Erythroblast (primary cell): ENCODE data around the gene RAD21L1.

Experiments used
- GATA1 ChIP-seq: IDR thresholded peaks from 2 replicates; pipeline ENCODE4 v1.6.1; 2011; ENCODE audit warnings: low read depth, mild to moderate bottlenecking, control low read depth, low read length, moderate library complexity
- POLR2A ChIP-seq: IDR thresholded peaks from 2 replicates; pipeline ENCODE4 v1.6.1; 2011; ENCODE audit warnings: mild to moderate bottlenecking, low read length

DNA sequence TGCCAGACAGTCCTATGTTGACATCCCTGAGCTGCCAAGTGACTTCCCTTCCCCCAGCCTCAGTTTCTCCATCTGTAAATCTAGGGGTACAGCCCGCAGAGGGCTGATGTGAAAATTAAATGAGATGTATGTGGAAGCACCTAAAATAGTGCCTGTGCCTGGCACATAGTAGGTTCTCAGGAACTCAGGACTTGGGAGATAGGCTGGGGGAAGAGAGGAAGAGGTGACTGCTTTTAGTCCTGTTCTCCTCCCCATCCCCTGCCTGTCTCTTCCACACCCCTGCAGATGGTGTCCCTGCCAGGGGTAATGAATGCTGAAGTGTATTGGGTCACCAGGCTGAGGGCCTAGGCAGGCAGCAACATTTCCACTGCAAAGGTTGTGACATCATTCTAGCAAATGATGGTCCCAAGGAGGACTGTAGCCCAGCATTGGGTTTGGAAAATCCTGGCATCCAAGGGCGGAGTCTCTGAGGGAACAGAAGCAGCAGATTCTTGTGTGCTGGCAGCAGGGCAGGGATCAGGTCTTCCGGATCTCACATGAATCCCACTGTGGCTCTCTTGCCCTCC, 42.0 kb downstream of the RAD21L1 start:
- no peak for TF ChIP-seq POLR2A
- TF ChIP-seq GATA1, result no peak
